GM19324 (cell line): ENCODE data around the gene KIAA0232.
"Not testable (repeated sequence)": the region's sequence is repeated elsewhere in the genome, so short reads cannot be mapped to it uniquely, and the experiment has no call there.

Experiments used
- ATAC-seq: cut with Tn5 transposase; IDR thresholded peaks from one replicate; pipeline ENCODE4 v1.9.1; 2021; ENCODE audit warnings: mild to moderate bottlenecking, moderate library complexity; ENCODE audit not compliant: unreplicated experiment, low FRiP score

Gene KIAA0232

DNA sequence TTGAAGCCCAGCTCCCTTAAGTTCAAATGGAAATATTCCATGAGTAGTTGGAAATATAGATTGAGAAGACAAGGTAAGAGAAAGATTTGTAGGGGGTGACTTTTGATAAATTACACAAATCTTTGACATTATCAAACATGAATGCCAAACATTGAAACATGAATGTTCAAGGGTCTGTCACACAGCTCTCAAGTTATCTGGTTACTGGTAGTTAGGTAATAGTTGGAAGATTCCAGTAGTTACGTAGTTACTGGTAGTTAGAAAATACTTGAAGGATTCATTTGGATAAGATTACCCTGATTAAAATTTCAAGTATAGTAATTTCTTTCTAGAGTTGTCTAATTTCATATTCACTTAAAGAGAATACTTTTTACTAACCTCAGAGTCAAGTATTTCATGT lies 20.7 kb downstream of the KIAA0232 start:
- ATAC-seq: no peak

DNA sequence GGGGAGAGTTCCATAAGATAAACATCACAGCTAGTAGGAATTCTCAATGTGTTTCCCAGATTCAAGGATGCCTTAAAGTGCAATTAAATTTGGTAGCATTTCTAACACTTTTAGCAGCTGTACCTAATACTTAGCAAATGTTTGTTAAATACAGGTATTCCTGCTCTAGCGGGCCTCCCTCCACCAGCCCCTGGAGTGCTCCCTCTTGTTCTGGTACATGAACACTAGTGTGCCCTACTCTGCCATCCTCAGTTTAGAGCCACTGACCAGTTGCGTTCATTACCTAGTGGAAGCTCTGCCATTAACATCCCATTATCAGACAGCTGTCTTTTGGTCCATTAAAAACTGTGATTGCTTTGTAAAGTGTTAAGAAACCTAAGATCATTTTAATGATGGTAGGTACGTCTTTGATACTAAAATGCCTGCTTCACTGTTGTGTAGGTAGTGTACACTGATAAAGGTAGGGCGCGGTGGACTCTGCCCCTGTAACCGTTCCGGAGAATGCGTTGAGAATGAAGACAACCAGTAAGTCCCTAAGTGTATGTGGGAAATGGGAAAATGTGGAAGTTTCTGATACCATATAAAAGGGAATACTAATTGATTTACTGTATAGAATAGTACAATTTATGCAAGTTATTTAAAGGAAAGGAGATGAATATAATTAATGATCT lies 21.7 kb downstream of the KIAA0232 start:
- ATAC-seq: no peak

DNA sequence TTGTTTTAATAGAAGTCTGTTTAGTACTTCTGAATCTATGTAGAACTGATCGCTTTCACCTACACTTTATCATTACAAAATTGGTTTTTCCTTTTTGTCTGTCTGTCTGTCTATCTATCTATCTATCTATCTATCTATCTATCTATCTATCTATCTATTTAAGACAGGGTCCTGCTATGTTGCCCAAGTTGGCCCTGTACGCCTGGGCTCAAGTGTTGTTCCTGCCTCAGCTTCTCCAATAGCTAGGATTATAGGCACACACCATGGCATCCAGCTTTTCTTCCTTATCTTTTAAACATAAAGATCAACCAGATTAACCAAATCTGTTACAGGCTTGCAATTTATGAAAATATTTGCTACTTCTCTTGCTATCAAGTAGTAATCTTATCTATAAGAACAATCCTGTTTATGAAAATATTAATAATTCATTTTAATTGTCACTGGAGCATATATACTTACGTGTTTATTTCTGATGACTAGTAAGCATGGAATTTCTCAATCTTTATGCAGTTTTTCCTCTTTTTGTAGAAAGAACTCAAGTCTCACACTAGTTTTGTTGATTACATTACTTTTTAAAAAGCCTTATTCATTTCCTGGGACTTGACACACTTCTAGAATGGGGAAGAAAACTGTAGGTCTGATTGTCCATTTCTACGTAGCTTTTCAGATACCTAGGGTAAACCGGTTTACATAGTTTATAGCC lies 24.5 kb downstream of the KIAA0232 start:
- ATAC-seq: no peak

DNA sequence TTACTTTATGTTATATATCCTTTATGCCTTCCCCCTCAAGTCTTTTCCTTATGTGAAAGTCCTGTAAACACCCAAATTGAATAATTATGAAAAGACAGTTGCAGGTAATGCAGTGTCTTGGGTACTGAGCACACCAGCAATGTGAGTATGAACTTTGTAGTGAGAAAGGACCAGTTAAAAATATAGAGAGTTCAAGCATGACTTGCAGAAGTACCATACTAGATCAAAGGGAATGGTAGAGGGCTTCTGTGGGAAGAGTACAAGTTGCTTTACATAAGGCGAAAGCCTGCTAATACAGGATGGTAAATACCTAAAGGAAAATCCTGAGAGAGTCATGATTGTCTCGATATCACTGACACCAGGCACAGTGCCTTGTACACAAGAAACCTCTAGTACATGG lies 25.7 kb downstream of the KIAA0232 start:
- no peak for ATAC-seq

DNA sequence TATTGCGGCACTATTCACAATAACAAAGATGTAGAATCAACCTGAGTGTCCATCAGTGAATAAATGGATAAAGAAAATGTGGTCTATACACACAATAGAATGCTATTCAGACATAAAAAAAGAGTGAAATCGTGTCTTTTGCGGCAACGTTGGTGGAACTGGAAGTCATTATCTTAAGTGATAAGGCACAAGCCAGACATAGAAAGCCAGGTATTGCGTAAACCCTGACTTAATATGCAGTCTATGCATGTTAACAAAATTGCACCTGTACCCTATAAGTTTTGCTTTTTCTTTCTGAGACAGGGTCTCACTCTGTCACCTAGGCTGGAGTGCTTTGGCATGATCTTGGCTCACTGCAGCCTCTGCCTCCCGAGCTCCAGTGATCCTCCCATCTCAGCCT lies 28.6 kb downstream of the KIAA0232 start:
- ATAC-seq: no peak

DNA sequence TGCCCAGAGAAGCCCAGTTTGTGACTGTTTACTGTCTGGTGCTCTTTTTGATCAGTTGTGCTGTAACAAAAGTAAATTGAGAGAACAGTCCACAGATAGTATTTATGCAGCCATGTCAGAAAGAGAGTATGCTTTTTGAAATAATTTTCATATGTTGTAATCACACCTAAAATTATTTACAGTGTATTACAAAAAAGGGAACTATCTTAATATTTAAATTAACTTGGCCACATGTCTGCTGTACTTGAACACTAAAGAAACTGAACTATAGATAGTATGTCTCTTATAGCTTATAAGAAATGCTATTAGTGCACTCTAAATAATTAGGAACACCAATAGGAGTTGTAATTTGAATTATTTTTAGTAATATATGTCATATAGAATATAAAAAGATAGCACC lies 30.2 kb downstream of the KIAA0232 start:
- no peak for ATAC-seq

DNA sequence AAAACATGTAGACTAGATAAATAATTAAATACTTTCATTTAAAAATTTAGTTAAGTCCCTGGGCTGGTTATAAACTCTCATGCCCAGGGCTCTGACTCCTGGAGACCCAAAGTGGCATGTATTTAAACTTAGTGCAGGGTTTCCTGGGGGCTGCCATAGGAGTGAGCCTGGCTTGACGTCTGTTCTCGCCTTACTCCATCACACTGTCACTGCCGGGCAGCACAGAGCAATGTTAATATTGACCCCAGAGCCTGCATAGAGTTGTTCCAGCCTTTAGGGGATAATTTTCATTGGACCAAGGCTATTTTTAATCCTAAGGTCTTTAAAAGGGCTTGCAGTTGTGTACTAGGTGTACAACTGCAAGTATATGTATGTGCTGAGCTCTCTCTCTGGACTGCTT lies 31.2 kb downstream of the KIAA0232 start:
- no peak for ATAC-seq

DNA sequence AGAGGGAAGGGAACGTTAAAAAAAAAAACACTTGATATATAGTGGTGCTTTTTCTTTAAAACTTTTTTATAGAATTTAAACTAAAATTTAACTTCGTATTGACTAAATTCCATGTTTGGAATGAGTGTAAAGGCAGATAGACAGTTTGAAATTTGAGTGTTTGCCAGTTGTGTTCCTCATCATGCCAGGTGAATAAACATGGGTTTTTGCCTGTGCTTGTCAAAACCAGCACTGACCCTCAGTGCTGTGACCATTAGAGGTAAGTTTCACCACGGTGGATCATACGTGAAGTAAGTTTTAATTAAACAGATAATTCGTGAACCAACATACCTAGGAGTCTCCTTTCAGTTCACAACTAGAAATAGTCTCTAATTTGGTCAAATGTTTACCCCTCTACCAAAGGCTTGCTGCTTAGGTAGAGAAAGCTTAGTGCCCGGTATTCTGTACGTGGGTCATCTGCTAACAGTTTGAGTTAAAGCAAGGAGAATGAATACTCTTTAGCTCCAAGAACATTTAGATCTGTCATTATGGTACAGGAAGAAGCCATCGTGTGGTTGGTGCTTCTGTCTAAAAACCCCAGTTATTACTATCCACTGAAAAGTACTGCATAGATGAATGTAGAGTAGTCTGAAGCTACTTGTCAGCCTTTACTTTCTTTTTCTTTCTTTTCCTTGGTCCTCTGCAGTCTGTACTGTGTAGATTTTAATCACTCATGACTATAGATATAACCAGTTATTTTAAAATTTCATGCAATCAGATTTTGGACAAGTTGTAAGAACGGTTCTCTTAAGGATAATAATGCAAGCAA lies 32.7 kb downstream of the KIAA0232 start:
- no peak for ATAC-seq

DNA sequence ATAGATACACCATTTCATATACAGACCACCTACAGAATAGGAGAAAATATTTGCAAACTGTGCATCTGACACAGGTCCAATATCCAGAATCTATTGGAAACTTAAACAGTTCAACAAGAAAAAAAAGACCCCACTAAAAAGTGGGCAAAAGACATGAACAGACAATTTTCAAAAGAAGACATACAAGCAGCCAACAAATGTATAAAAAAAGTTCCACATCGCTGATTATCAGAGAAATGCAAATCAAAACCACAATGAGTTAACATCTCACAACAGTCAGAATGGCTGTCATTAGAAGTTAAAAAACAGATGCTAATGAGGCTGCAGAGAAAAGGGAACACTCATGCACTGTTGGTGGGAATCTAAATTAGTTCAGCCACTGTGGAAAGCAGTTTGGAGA lies 36.8 kb downstream of the KIAA0232 start:
- no peak for ATAC-seq

DNA sequence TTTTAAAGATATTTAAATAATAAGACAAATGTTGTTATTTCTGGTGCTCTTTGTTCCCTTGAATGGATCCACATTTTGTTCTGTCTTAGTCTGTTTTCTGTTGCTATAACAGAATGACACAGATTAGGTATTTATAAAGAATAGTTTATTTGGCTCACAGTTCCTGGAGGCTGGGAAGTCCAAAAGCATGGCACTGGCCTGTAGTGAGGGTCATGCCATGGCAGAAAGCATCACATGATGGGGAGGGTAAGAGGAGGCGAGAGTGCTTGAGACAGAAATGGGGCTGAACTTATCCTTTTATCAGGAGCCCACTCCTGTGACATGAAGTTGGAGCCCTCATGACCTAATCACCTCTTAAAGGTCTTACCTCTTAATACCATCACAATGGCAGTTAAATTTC lies 38.2 kb downstream of the KIAA0232 start:
- ATAC-seq: no peak

DNA sequence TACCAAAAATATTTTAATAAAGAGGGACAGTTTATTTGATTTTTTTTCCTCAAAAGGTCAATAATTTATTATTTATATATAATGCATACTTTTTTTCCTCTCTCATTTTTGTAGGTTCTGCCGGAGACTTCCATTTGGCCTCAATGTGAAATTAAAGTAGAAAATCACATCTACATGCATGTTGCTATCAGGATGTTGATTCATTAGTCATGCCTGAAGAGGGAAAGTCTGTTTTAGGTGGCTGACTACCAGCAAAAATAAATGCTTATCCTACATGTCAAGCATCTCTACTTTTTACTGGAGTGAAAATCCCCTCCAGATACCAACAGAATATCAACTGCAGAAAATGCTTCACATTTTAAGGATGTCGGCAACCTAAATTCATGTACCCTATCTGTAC lies 41.5 kb downstream of the KIAA0232 start:
- no peak for ATAC-seq

DNA sequence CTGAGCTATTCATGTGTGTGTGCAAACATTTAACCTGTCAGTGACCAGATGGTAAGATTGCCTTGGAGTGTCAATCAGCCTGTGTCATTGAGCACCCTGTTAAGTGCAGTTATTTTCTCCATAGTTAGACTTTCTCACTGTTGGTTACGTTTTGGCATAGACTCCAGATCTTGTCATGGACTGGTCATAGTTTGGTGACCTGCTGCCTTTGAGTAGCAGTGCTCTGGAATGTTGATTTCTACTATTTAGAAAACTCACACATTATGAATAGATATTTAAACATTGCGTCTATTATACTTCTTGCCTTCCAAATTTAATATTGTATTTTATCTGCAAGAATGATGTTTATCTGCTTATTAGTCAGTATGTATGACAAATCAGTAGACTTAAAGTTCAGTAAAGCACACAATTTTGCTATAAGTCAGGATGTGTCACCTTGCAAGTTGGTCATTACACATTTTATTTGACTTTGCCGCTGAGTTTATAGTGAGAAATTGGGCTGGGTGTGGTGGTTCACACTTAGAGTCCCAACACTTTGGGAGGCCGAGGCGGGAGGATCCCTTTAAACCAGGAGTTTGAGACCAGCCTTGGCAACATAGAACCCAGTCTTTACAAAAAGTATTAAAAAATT lies 42.4 kb downstream of the KIAA0232 start:
- ATAC-seq: no peak

DNA sequence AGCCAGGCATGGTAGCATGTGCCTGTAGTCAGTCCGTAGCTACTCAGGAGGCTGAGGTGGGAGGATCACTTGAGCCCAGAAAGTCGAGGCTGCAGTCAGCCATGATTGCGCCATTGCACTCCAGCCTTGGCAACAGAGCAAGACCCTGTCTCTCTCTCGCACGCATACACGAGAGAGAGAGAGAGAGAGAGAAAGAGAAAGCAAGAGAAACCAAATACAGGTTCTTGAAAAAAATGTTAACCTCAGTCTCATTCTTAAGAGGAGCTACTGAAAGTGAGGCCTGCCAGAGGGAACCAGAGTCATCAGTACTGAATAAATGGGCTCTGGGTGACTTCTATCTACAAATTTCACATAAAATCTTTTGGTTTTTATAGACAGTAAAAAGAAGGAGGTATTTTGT lies 42.9 kb downstream of the KIAA0232 start:
- no peak for ATAC-seq

DNA sequence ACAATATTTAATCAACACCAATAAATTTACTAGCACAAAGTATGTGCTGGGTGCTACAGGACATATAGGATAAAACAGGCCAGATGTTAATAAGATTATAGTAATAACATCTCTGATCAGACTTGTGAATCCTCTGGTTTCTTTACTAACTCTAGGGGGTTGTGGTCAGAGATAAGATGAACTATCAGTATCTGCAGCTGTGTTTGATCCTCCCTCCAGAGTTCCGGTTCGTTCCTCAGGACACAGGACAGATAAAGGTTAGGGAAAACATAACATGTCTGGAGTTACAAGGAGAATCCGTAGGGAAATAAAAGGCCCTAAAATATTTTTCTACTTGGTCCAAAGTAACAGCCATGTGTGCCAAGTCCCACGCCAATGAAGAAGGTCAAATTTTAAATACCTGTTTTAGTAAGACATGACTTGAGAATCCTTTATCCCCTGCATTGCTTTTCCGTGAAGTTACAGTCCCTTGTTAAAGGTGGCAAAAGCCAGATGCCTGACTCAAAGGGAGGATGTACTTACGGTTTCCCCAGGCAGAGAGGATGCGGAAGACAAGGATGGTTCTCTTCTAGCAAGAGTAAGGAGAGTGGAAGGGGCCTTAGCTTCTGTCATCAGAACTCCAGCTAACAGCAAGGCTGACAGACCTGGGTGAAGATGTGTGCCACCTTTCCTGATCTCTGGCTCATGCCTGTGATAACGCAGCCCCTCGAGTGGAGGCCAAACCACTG lies 44.4 kb downstream of the KIAA0232 start:
- ATAC-seq: no peak

DNA sequence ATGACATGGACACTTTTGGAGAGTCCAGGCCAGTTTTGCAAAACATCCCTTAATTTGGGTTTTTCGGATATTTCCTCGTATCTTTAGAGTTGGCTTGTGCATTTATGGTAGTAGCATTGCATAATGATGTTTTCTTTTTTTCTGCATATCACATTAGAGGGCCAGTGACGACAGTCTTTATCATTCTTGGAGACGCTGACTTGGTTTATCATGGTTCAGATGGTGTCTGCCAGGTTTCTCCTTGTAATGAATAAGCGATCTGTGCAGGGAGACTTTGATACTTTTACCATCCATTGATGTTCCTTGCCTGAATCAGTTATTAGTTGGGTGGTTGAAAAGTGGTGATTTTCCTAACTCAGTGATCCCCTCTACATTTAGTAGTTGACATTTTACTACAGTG lies 46.6 kb downstream of the KIAA0232 start:
- ATAC-seq: no peak

DNA sequence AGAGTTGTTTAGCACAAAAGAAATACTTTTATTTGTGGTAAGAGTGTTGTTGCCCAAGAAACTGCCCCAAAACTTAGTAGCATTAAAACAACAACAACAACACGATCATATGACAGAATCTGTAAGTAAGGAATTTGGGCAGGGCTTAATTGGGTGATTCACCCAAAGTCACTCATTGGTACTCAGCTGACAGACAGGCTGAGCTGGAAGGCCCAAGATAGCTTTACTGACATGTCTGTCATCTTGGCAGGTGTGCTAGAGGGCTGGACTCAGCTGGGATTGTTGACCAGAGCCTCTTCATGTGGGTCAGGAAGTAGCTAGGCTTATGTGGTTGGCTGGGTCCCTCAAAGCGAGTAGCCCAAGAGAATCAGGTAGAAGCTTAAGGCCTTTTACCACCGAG lies 52.3 kb downstream of the KIAA0232 start:
- no peak for ATAC-seq

DNA sequence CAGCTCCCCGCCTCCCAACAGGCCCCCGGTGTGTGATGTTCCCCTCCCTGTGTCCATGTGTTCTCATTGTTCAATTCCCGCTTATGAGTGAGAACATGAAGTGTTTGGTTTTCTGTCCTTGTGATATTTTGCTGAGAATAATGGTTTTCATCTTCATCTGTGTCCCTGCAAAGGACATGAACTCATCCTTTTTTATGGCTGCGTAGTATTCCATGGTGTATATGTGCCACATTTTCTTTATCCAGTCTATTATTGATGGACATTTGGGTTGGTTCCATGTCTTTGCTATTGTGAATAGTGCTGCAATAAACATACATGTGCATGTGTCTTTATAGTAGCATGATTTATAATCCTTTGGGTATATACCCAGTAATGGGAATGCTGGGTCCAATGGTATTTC lies 53.1 kb downstream of the KIAA0232 start:
- ATAC-seq: not testable (repeated sequence)

DNA sequence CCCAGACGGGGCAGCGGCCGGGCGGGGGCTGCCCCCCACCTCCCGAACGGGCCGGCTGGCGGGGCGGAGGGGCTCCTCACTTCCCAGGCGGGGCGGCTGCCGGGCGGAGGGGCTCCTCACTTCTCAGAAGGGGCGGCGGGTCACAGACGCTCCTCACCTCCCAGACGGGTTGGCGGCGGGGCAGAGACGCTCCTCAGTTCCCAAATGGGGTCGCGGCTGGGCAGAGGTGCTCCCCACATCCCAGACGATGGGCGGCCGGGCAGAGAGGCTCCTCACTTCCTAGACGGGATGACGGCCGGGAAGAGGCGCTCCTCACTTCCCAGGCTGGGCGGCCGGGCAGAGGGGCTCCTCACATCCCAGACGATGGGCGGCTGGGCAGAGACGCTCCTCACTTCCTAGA lies 54.6 kb downstream of the KIAA0232 start:
- not testable (repeated sequence) for ATAC-seq

DNA sequence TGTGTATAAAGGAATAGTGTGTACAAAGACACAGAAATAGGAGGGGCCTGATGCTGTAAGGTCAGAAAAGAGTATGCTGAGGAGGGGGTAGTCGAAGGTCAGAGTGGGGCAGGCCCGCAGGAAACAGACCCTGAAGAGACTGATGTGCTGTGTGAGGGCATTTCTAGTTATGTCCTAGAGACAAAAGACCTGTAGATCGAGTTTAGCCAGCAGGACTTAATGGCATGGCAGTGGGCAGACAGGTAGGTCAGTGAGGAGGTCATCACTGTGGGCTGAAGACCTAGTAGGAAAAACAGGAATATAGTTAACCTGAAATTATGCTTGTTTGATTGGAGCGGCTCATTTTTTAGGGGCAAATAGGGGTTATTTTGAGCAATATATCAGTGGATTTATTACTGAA lies 57.1 kb downstream of the KIAA0232 start:
- ATAC-seq: no peak
